GM19043 (cell line): ENCODE results near the gene SNX32.

Source experiments
- ATAC-seq: cut with Tn5 transposase; IDR thresholded peaks from one replicate; pipeline ENCODE4 v1.9.1; 2021; ENCODE audit warnings: low read depth; ENCODE audit not compliant: unreplicated experiment

Gene SNX32

GRCh38 chr11:65897020-65897471 lies 63.3 kb downstream of the SNX32 start:
- ATAC-seq = no peak

GRCh38 chr11:65898656-65899355 lies 65.0 kb downstream of the SNX32 start:
- ATAC-seq = no peak

- no peak for ATAC-seq
Observed at GRCh38 chr11:65899356-65900124, 65.8 kb downstream of the SNX32 start.

GRCh38 chr11:65900125-65900898 lies 66.5 kb downstream of the SNX32 start, which contains the start of gene FOSL1:
Gene FOSL1, minus strand, starts transcription at chr11:65900388. Its CDS starts 49 bp downstream, at chr11:65900339.
- ATAC-seq = peak; percentile 70

GRCh38 chr11:65900899-65901180 lies 67.1 kb downstream of the SNX32 start:
- no peak for ATAC-seq

GRCh38 chr11:65903068-65903481 lies 69.3 kb downstream of the SNX32 start:
- ATAC-seq = no peak
